Measurements from ENCODE around the gene KDSR.
A peak's percentile ranks its signal among the peaks of the same experiment; 100 is the strongest.
"Not testable (repeated sequence)": the region's sequence is repeated elsewhere in the genome, so short reads cannot be mapped to it uniquely, and the experiment has no call there.

KDSR gene

GRCh38 chr18:63363951-63364350 is 3.1 kb downstream of the KDSR start:
- DNase-seq, result no peak

GRCh38 chr18:63363420-63363819 is 3.6 kb downstream of the KDSR start:
- not testable (repeated sequence) for DNase-seq

GRCh38 chr18:63356272-63356896 is 10.6 kb downstream of the KDSR start:
- no peak for DNase-seq

GRCh38 chr18:63350230-63350629 is 16.8 kb downstream of the KDSR start:
- no peak for DNase-seq

- DNase-seq, result no peak
These were observed 18.4 kb downstream of the KDSR start for GRCh38 chr18:63348508-63349136.

GRCh38 chr18:63346480-63347183 is 20.4 kb downstream of the KDSR start:
- DNase-seq, result no peak

- no peak for DNase-seq
These were observed 21.0 kb downstream of the KDSR start for GRCh38 chr18:63346031-63346430.

GRCh38 chr18:63344918-63345317 is 22.1 kb downstream of the KDSR start:
- no peak for DNase-seq

- no peak for DNase-seq
These were observed 22.7 kb downstream of the KDSR start for GRCh38 chr18:63344263-63344662.

- no peak for DNase-seq
These were observed 24.8 kb downstream of the KDSR start for GRCh38 chr18:63342206-63342605.

- peak in 1 of 2 experiments; percentile 22 for DNase-seq
These were observed 27.0 kb downstream of the KDSR start for GRCh38 chr18:63339920-63340484.

- DNase-seq, result peak; percentile 58 to 84
These were observed 30.5 kb downstream of the KDSR start for GRCh38 chr18:63336366-63337099.

- no peak for DNase-seq
These were observed 35.9 kb downstream of the KDSR start for GRCh38 chr18:63331105-63331504.

- DNase-seq, result no peak
These were observed 37.4 kb downstream of the KDSR start for GRCh38 chr18:63329431-63330145.

- DNase-seq, result no peak
These were observed 41.0 kb downstream of the KDSR start for GRCh38 chr18:63326011-63326410.

GRCh38 chr18:63325086-63325686 is 41.8 kb downstream of the KDSR start:
- no peak for DNase-seq

- peak; percentile 4 to 54 for DNase-seq
These were observed 43.9 kb downstream of the KDSR start for GRCh38 chr18:63322908-63323634.

- DNase-seq, result no peak
These were observed 44.8 kb downstream of the KDSR start for GRCh38 chr18:63322206-63322605.

- no peak for DNase-seq
These were observed 45.7 kb downstream of the KDSR start for GRCh38 chr18:63321291-63321690.

GRCh38 chr18:63320975-63321265 is 46.1 kb downstream of the KDSR start:
- no peak for DNase-seq
